Brain pericyte (primary cell): ENCODE results near the gene FAM163B.
"Not testable (repeated sequence)": the region's sequence is repeated elsewhere in the genome, so short reads cannot be mapped to it uniquely, and the experiment has no call there.

ENCODE experiments used
- DNase-seq: peaks from one replicate; pipeline ENCODE4 v3.0.0-alpha.2; 2012; ENCODE audit warnings: low read depth, low spot score

FAM163B gene

DNA sequence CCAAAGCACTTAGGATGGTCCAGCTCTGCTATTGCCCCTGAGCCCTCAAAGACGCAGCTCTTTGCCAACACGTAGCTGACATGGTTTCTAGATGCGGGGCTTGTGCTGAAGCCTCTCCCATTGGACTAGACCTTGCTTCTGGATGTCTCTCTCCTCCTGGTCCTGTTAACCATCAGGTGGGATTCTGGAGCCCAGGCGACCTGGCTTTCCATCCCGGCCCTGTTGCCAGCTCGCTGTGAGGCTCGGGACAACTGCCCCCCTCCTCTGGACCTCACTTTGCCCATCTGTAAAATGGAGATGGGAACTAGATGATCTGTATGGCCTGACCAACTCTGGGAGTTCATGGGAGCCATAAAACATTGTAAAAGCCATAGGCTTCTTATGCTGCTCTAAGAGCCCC is 31.0 kb upstream of the FAM163B start:
- DNase-seq, result no peak

DNA sequence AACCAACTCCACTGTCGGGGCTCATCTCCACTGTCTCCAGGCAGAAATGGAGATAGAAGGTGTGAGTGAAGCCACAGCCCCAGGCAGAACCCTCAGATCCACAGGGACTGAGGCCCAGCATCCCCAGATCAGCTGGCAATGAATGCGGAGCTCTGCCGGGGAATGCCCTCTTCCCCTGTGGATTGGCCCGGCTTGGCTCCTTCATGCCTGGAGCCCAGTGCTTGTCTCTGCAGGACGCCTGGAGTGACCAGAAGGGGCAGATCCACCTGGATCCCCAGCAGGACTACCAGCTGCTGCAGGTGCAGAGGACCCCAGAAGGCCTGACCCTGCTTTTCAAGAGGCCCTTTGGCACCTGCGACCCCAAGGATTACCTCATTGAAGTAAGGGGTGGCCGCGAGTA is 30.4 kb upstream of the FAM163B start:
- no peak for DNase-seq

- no peak for DNase-seq
These were observed 29.5 kb upstream of the FAM163B start for GRCh38 chr9:133638711-133639110.

GRCh38 chr9:133638076-133638475 is 28.9 kb upstream of the FAM163B start:
- no peak for DNase-seq

- no peak for DNase-seq
These were observed 28.4 kb upstream of the FAM163B start for GRCh38 chr9:133637451-133638055.

- DNase-seq, result no peak
These were observed 27.7 kb upstream of the FAM163B start for GRCh38 chr9:133636902-133637301.

GRCh38 chr9:133635533-133636531 is 26.6 kb upstream of the FAM163B start, which contains the start of gene DBH:
Gene DBH (plus strand): TSS chr9:133636363. CDS start chr9:133636372, 9 bp downstream.
- DNase-seq, result no peak

GRCh38 chr9:133635098-133635497 is 25.9 kb upstream of the FAM163B start:
- DNase-seq, result no peak

DNA sequence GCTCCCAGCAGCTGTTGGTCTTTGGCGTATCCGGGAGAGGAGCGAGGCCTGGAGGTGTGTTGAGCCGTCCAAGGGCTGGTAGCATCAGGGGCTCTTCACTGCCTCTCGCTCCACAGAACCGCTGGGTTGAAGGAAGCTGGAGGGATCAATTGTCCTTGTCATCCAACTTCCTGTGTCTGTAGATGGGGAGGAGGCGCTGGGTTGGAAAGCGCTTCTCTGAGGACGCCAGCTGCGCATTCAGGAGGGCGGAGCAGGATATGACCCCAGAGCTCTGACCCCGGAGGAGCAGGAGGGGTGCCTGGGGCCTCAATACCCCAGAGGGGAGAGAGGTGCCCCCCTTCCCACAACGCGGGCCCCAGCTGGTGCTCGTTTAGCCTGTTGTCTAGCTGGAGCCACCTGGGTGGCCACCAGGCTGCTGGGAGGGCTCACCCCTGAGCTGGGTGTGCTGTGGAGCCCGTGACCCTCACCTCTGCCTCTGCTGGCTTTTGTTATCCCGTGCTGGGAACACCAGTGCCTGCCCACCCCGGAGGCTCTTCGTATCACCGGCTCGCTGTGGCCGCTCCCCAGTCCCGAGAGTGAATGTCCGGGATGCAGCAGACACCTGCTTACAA is 25.0 kb upstream of the FAM163B start:
- no peak for DNase-seq

GRCh38 chr9:133633681-133634080 is 24.5 kb upstream of the FAM163B start:
- DNase-seq, result no peak

DNA sequence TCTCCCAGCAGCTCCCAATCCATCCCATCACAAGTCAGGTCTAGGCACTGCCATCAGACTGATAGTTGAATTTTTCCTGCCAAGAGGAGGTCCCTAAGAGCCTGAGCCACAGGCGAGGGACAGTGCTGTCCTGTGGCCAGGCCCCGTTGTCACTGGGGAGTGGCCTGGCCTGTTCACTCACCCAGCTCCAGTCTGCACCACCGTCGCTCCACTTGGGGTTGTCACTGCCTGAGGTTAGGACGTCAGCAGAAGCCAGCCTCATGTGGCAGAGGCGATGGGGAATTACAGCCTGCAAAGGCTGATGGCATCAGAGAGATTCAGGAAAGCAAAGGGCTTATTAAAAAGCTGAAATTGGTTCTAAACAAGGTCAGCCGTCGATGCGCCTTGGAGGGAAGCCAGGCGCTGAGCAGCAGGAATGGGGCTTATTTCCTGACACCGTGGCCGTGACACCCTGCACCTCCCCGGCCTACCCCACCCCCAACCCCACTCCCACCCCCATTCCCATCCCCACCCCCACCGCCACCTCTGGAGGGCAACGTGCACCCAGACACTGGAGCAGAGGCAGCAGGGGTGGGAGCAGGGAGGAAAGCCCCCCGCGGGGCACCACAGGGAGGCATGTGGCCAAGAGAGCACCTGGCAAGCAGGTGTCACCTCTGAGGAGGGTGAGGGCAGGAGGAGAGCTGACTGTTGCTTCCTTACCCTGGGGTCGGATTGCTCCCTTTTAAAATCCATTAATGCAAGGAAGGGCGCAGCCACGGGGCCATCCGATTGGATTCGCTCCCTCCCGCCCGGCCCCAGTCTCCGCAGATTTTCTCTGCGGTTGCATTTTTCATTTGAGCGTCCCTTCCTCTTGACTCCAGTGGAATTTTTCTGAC is 23.9 kb upstream of the FAM163B start:
- no peak for DNase-seq

DNA sequence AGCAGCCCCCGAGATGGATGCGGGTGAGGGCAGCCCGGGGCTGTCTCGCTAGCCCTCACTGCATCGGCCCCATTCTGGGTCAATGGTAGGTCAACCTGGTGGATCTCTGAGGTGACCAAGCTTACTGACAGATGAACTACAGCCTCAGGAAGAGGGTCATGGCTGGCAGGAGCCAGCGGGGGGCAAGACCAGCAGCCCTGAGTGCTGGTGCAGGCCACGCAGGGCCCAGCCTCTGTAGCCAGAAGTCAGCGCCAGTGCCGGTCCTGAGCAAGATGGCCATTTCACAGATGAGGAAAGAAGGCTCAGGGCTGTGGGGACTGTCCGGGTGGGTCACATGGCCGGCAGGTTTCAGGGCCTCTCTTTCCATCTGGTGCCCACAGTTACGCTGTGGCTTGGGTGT is 21.9 kb upstream of the FAM163B start:
- DNase-seq, result no peak

DNA sequence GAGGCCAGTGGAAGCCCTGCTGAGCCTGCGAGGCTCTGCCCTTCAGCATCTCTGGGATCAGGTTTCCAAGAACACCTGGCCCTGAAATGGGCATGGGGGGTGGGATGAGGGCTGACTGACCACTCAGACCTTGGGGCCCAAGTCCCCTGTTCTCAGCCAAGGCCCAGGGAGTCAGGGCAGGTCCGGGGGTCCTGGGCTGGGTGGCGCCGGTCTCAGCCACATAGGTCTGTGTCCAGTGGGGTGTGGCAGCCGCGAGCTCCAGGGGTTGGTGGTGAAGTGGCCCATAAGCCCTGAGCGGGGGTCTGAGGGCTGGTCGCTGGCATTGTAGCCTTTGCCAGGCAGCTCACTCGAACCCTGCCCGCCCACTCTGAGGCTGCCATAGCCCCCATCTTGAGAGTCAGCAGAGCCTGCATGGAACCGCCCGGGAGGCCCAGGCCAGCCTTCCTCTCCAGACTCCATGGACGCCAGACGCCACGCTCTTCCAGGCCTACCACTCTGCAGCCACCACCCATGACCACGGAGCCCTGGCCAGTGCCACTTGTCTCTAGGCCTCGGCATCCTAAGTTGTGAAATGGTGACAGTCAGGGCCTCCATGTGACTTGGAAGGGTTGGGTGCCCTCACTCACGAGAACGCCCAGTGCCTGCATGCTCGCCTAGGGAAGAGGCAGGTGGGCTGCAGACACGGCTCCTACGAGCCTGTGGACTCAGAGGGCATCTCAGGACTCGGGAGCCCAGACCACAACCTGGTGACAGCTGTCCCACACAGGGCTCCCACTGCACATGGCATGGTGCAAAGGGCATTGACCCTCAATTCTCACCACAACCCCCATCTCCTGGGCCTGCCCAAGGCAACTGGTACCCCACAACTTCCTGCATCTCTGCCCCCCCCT is 20.3 kb upstream of the FAM163B start:
- DNase-seq, result no peak

GRCh38 chr9:133628766-133629165 is 19.6 kb upstream of the FAM163B start:
- no peak for DNase-seq

DNA sequence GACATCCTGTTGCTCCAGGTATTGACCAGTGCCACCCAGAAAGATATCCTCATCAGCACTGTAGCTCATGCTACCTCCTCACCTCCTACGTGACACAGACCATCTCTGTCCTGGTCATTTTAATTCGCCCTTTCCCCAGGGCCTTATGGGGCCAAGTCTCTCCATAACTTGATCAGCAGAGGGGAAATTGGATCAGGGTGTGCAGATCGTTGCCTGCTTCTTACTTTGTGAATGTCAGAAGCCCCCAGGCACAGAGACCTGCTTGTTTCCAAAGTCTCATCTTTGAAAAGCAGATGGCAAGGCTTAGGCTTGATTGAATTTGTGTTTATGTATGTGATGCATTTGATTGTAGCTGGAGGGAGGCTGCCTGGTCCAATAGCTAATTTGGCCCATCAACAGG is 18.2 kb upstream of the FAM163B start:
- DNase-seq, result no peak

- not testable (repeated sequence) for DNase-seq
These were observed 16.8 kb upstream of the FAM163B start for GRCh38 chr9:133626008-133626407.

GRCh38 chr9:133622555-133622954 is 13.4 kb upstream of the FAM163B start:
- no peak for DNase-seq

GRCh38 chr9:133621725-133622267 is 12.6 kb upstream of the FAM163B start:
- no peak for DNase-seq

DNA sequence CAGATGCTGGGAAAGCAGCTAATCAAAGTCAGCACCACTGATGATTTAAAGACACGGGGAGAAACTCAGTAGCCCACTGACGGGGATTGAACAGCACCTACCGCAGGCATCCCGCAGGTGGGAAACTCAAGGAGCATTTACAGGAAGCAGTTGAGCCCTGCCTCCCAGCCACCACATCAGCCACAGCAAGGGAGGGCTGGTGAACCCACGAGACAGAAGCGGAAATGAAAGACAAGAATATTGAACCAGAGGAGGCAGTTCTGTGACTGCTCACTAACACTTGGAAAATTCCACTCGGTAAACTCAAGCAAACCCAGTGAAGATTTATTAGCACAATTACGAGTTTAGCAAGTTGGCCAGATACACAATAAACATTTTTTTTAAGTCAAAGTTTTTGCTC is 10.6 kb upstream of the FAM163B start:
- no peak for DNase-seq

- DNase-seq, result no peak
These were observed 9.5 kb upstream of the FAM163B start for GRCh38 chr9:133618726-133619125.
